HAP-1 (cell line): ENCODE measurements around the gene DHX35.

Source experiments
- DNase-seq, 2 experiments: peaks; one replicate each; pipeline ENCODE4 v3.0.0-alpha.2; 2016 to 2020; ENCODE audit warnings: low spot score in 2 of 2
- H3K27me3 ChIP-seq: fragments of 250-450 bp; sonication (Bioruptor Pico); 2 replicates; pipeline ENCODE4 v1.5.1; 2020; ENCODE audit warnings: low read depth, mild to moderate bottlenecking, moderate library complexity
- H3K36me3 ChIP-seq: fragments of 250-450 bp; sonication (Bioruptor Pico); replicated peaks from 2 replicates; pipeline ENCODE4 v1.5.1; 2020; ENCODE audit warnings: mild to moderate bottlenecking
- H3K4me1 ChIP-seq: fragments of 250-450 bp; sonication (Bioruptor Pico); 2 replicates; pipeline ENCODE4 v1.5.1; 2020; ENCODE audit warnings: mild to moderate bottlenecking
- H3K4me3 ChIP-seq: fragments of 250-450 bp; sonication (Bioruptor Pico); 2 replicates; pipeline ENCODE4 v1.5.1; 2020; ENCODE audit warnings: mild to moderate bottlenecking, moderate library complexity
- H3K9me3 ChIP-seq: fragments of 250-450 bp; sonication (Bioruptor Pico); 2 replicates; pipeline ENCODE4 v1.5.1; 2020; ENCODE audit warnings: mild to moderate bottlenecking, moderate library complexity
- in situ Hi-C: fragments of 300-500 bp; cut with MboI; formaldehyde crosslinking; loops from 3 replicates; pipeline ENCODE4 v1.14.3; 2020; ENCODE audit warnings: low sequenced_read_pairs, inconsistent platforms, mixed read lengths

Gene DHX35

GRCh38 chr20:38999217-38999616 lies 37.1 kb downstream of the DHX35 start:
- Histone ChIP-seq H3K36me3 (peaks cover 43% of the 10 kb centered on the region), H3K27me3 (no peaks in the 10 kb centered on the region), H3K4me1 (no peaks in the 10 kb centered on the region), H3K4me3 (no peak overlapping the region), H3K9me3 (no peaks in the 10 kb centered on the region)
- in situ Hi-C loops, result no loop called here
- no peak for DNase-seq

- no peak overlapping the region for H3K4me3 ChIP-seq
- H3K9me3 ChIP-seq, result no peaks in the 10 kb centered on the region
- no peak for DNase-seq
- in situ Hi-C loops, result no loop called here
- H3K27me3 ChIP-seq, result no peaks in the 10 kb centered on the region
- peaks cover 47% of the 10 kb centered on the region for H3K36me3 ChIP-seq
- no peaks in the 10 kb centered on the region for H3K4me1 ChIP-seq
Measured at GRCh38 chr20:38999965-39000910, 38.1 kb downstream of the DHX35 start.

GRCh38 chr20:39004508-39004907 lies 42.4 kb downstream of the DHX35 start:
- DNase-seq, result no peak
- peaks cover 54% of the 10 kb centered on the region for H3K36me3 ChIP-seq
- H3K4me1 ChIP-seq, result peaks cover 7% of the 10 kb centered on the region
- in situ Hi-C loops, result no loop called here
- H3K27me3 ChIP-seq, result no peaks in the 10 kb centered on the region
- no peak overlapping the region for H3K4me3 ChIP-seq
- no peaks in the 10 kb centered on the region for H3K9me3 ChIP-seq

GRCh38 chr20:39009348-39009747 lies 47.2 kb downstream of the DHX35 start:
- peaks cover 35% of the 10 kb centered on the region for H3K36me3 ChIP-seq
- peaks cover 12% of the 10 kb centered on the region for H3K4me1 ChIP-seq
- in situ Hi-C loops, result no loop called here
- H3K9me3 ChIP-seq, result no peaks in the 10 kb centered on the region
- H3K27me3 ChIP-seq, result no peaks in the 10 kb centered on the region
- peak; percentile 58 to 90 for DNase-seq
- no peak overlapping the region for H3K4me3 ChIP-seq

GRCh38 chr20:39010496-39010895 lies 48.4 kb downstream of the DHX35 start:
- Histone ChIP-seq H3K4me1 (peaks cover 12% of the 10 kb centered on the region), H3K4me3 (no peak overlapping the region), H3K9me3 (no peaks in the 10 kb centered on the region), H3K36me3 (peaks cover 41% of the 10 kb centered on the region), H3K27me3 (no peaks in the 10 kb centered on the region)
- in situ Hi-C loops, result no loop called here
- no peak for DNase-seq

GRCh38 chr20:39013662-39014109 lies 51.5 kb downstream of the DHX35 start:
- Histone ChIP-seq H3K4me1 (peaks cover 12% of the 10 kb centered on the region), H3K36me3 (peaks cover 27% of the 10 kb centered on the region), H3K9me3 (no peaks in the 10 kb centered on the region), H3K4me3 (no peak overlapping the region), H3K27me3 (no peaks in the 10 kb centered on the region)
- no peak for DNase-seq
- in situ Hi-C loops, result no loop called here

GRCh38 chr20:39016041-39016440 lies 53.9 kb downstream of the DHX35 start:
- no peaks in the 10 kb centered on the region for H3K27me3 ChIP-seq
- H3K9me3 ChIP-seq, result no peaks in the 10 kb centered on the region
- peaks cover 20% of the 10 kb centered on the region for H3K36me3 ChIP-seq
- DNase-seq, result no peak
- H3K4me1 ChIP-seq, result no peaks in the 10 kb centered on the region
- no peak overlapping the region for H3K4me3 ChIP-seq
- in situ Hi-C loops, result no loop called here

- in situ Hi-C loops, result no loop called here
- peaks cover 20% of the 10 kb centered on the region for H3K36me3 ChIP-seq
- no peak for DNase-seq
- H3K4me1 ChIP-seq, result no peaks in the 10 kb centered on the region
- no peak overlapping the region for H3K4me3 ChIP-seq
- no peaks in the 10 kb centered on the region for H3K9me3 ChIP-seq
- no peaks in the 10 kb centered on the region for H3K27me3 ChIP-seq
Measured at GRCh38 chr20:39016506-39016905, 54.4 kb downstream of the DHX35 start.

- no peaks in the 10 kb centered on the region for H3K27me3 ChIP-seq
- DNase-seq, result no peak
- no peaks in the 10 kb centered on the region for H3K9me3 ChIP-seq
- H3K36me3 ChIP-seq, result peaks cover 40% of the 10 kb centered on the region
- no peaks in the 10 kb centered on the region for H3K4me1 ChIP-seq
- in situ Hi-C loops, result no loop called here
- H3K4me3 ChIP-seq, result no peak overlapping the region
Measured at GRCh38 chr20:39019027-39019426, 56.9 kb downstream of the DHX35 start.

- H3K36me3 ChIP-seq, result peaks cover 40% of the 10 kb centered on the region
- no peaks in the 10 kb centered on the region for H3K9me3 ChIP-seq
- no peak overlapping the region for H3K4me3 ChIP-seq
- in situ Hi-C loops, result no loop called here
- H3K4me1 ChIP-seq, result no peaks in the 10 kb centered on the region
- DNase-seq, result no peak
- no peaks in the 10 kb centered on the region for H3K27me3 ChIP-seq
Measured at GRCh38 chr20:39019805-39020325, 57.7 kb downstream of the DHX35 start.

GRCh38 chr20:39021748-39022147 lies 59.6 kb downstream of the DHX35 start:
- in situ Hi-C loops, result no loop called here
- H3K36me3 ChIP-seq, result peaks cover 41% of the 10 kb centered on the region

GRCh38 chr20:39025883-39026282 lies 63.7 kb downstream of the DHX35 start:
- no peaks in the 10 kb centered on the region for H3K9me3 ChIP-seq
- in situ Hi-C loops, result no loop called here
- no peak overlapping the region for H3K4me3 ChIP-seq
- no peaks in the 10 kb centered on the region for H3K4me1 ChIP-seq
- no peaks in the 10 kb centered on the region for H3K27me3 ChIP-seq
- H3K36me3 ChIP-seq, result peaks cover 40% of the 10 kb centered on the region
- DNase-seq, result no peak

More at GRCh38 chr20:39021748-39022147, 59.6 kb downstream of the DHX35 start:
- Histone ChIP-seq H3K4me3 (no peak overlapping the region), H3K9me3 (no peaks in the 10 kb centered on the region), H3K27me3 (no peaks in the 10 kb centered on the region), H3K4me1 (no peaks in the 10 kb centered on the region)
- no peak for DNase-seq

- no peak for DNase-seq
- no peaks in the 10 kb centered on the region for H3K27me3 ChIP-seq
- H3K4me1 ChIP-seq, result no peaks in the 10 kb centered on the region
- in situ Hi-C loops, result no loop called here
- H3K36me3 ChIP-seq, result peaks cover 25% of the 10 kb centered on the region
- no peaks in the 10 kb centered on the region for H3K9me3 ChIP-seq
- no peak overlapping the region for H3K4me3 ChIP-seq
Measured at GRCh38 chr20:39029364-39029763, 67.2 kb downstream of the DHX35 start.

- DNase-seq, result no peak
- H3K27me3 ChIP-seq, result no peaks in the 10 kb centered on the region
- H3K4me3 ChIP-seq, result no peak overlapping the region
- H3K36me3 ChIP-seq, result peaks cover 30% of the 10 kb centered on the region
- H3K4me1 ChIP-seq, result no peaks in the 10 kb centered on the region
- H3K9me3 ChIP-seq, result no peaks in the 10 kb centered on the region
- in situ Hi-C loops, result no loop called here
Measured at GRCh38 chr20:39032997-39033396, 70.9 kb downstream of the DHX35 start.
